ENCODE data around the gene CPSF7. TPM values are rescaled to one million over a fixed set of nuclear protein-coding genes. Genes with fewer than 3 reads are reported as not detected.

CPSF7 gene
- total RNA-seq, 1 experiment from 2014 or later, result 145 TPM

- Histone ChIP-seq H4K5ac (ENCODE audit: insufficient read length, low read depth, low read length) (no peak overlapping the region), H3K4me1 (ENCODE audit: insufficient read depth, low read length) (no peaks in the 10 kb centered on the region), H3K4me2 (ENCODE audit: insufficient read depth, insufficient read length, low read length) (no peak overlapping the region), H3K14ac (ENCODE audit: insufficient read depth, low read length) (no peak overlapping the region), H2BK15ac (ENCODE audit: low read depth, low read length) (no peak overlapping the region), H3T11ph (ENCODE audit: low read length) (no peak overlapping the region), H3K9ac (ENCODE audit: extremely low read depth, insufficient read length, low read length) (no peak overlapping the region), H3K56ac (ENCODE audit: insufficient read length, low read depth, low read length) (no peak overlapping the region), H2BK5ac (ENCODE audit: insufficient read length, low read length) (no peak overlapping the region), H3K23me2 (ENCODE audit: insufficient read length, low read depth, low read length, poor library complexity, severe bottlenecking) (no peaks in the 10 kb centered on the region), H2BK12ac (ENCODE audit: insufficient read length, low read depth, low read length) (no peak overlapping the region), H3K79me1 (ENCODE audit: insufficient read depth, low read depth, low read length, poor library complexity, severe bottlenecking) (peaks cover 5% of the 10 kb centered on the region), H2BK20ac (ENCODE audit: low read depth, low read length, poor library complexity, severe bottlenecking) (no peak overlapping the region), H3K4ac (ENCODE audit: low read depth, low read length) (no peak overlapping the region), H3K79me2 (ENCODE audit: insufficient read depth, low read length) (0 out of 2 replicates have a peak, but pooled peaks cover 2% of the 10 kb centered on the region), H2BK120ac (ENCODE audit: low read depth, low read length, poor library complexity, severe bottlenecking) (no peak overlapping the region), H2AK5ac (ENCODE audit: insufficient read length, low read length) (no peak overlapping the region), H4K8ac (replicated peaks; ENCODE audit: insufficient read length, low read depth, low read length) (no peak overlapping the region), H2AFZ (ENCODE audit: low read length) (no peak overlapping the region), H3K23ac (ENCODE audit: insufficient read length, low read depth, low read length) (no peak overlapping the region), H4K20me1 (ENCODE audit: control insufficient read depth, insufficient read depth, insufficient read length) (peaks cover 3% of the 10 kb centered on the region), H3K27me3 (ENCODE audit: insufficient read depth, low read length) (no peaks in the 10 kb centered on the region), H4K91ac (ENCODE audit: insufficient read length, low read depth, low read length) (no peak overlapping the region), H3K9me3 (ENCODE audit: control insufficient read depth, low read depth, low read length) (no peaks in the 10 kb centered on the region), H3K18ac (ENCODE audit: insufficient read length, low read depth, low read length) (no peak overlapping the region), H3K27ac (ENCODE audit: insufficient read length, low read depth, low read length) (no peak overlapping the region)
- Mint-ChIP-seq H3K36me3 (ENCODE audit: insufficient read depth in 1 of 3, low read depth in 3 of 3) (peaks cover 44 to 79% (median 70%) of the 10 kb centered on the region in 3 experiments; a peak in 6 of 7 replicates), H3K4me3 (no peak overlapping the region), H3K27me3 (ENCODE audit: low read depth) (no peaks in the 10 kb centered on the region), H3K4me1 (peaks cover 6% of the 10 kb centered on the region in 2 experiments; a peak in 3 of 4 replicates), H3K27ac (peak overlapping the region in 1 of 3 experiments; percentile 49; a peak in 3 of 7 replicates), H3K9me3 (no peaks in the 10 kb centered on the region; a peak in 1 of 5 replicates)
- no peak for DNase-seq
- no CpG with 5 or more reads among the region's 6 CpGs for WGBS (ENCODE audit: extremely low coverage, insufficient read length, low lambda C conversion rate)
- no peak for TF ChIP-seq CTCF (conservative IDR thresholded peaks at IDR 0.05)
Observed at GRCh38 chr11:61442616-61443015, 12.8 kb upstream of the CPSF7 start.
